ENCODE measurements around the gene RASD2.
A peak's percentile ranks its signal among the peaks of the same experiment; 100 is the strongest.

Gene RASD2

DNA sequence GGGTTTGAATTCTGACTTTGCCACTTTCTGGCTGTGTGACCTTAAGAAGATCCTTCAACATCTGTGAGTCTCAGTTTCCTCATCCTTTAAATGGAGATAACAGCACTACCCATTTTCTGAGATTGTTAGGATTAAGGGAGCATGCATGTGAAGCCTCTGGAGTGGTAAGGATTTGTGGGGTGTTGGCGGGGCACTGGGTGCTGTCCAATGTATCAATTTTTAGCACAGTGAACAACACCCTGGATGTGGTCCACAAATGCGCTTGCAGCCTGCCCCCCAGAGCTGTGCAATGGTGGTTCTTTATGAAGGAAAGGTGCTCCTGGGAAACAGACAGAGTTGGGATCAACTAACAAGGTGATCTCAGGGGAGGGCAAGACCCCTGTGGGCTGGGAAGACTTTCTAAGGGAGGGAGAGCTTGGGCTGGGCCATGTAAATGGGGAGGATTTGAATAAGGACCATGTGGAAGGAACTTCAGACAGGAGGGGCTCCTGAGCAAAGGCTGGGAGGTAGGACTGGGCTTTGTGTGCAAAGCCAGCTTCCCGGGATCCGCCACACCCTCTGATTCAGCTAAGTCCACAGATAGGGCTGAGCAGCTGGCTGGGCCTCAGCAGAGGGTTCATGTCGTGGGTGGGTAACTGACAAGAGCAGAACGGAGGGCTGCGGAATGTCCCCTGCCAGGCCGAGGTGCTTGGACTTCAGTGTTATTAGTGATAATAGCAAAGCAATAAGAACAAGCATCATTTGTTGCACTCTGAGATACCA lies 22.7 kb upstream of the RASD2 start:
- DNase-seq (ENCODE audit: extremely low spot score, insufficient read length, low read depth) (no peak), FAIRE-seq (no peak)

GRCh38 chr22:35518811-35519210 lies 21.8 kb upstream of the RASD2 start:
- FAIRE-seq, result no peak
- no peak for DNase-seq (ENCODE audit: extremely low spot score, insufficient read length, low read depth)

- DNase-seq (ENCODE audit: extremely low spot score, insufficient read length, low read depth), result no peak
- FAIRE-seq, result no peak
Observed at GRCh38 chr22:35519306-35520000, 21.2 kb upstream of the RASD2 start.

DNA sequence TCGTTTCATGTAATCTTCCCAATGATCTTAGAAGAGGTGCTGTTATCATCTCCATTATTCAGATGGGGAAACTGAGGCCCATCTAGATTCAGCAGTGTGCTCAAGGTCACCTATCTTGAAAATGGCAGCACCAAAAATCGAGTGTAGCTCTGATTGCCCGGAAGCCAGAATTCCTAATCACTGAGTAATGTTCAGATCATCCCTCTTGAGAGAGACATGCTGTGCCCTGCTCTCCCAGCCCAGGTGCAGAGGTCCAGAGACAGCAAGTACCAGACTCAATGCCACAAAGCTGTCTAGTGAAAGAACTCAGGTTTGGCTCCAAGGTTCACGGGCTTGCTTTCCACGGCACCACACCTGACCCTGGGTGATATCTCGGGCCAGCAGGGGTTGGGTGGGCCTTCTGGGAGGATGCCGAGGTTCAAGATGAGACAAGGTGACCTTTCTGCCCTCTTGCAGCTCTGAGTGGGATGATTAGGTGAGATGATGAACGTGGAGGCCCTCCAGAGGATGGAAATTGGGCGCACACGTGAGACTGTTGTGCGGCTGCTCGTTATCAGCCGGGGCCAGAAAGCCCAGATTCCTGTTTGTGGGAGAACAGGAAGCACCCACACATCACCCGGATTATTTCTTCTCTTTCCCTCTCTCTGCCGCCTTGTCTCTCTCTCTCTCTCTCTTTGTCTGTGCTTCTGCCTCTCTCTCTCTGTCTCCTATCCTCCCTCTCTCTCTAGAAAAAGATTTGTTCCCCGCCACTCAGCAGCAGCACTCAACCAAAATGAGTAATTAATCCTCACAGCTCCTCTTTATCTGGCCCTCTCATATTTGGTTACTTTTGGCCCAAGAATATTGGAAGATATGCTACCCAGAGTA lies 19.0 kb upstream of the RASD2 start:
- no peak for DNase-seq (ENCODE audit: extremely low spot score, insufficient read length, low read depth)
- no peak for FAIRE-seq

DNA sequence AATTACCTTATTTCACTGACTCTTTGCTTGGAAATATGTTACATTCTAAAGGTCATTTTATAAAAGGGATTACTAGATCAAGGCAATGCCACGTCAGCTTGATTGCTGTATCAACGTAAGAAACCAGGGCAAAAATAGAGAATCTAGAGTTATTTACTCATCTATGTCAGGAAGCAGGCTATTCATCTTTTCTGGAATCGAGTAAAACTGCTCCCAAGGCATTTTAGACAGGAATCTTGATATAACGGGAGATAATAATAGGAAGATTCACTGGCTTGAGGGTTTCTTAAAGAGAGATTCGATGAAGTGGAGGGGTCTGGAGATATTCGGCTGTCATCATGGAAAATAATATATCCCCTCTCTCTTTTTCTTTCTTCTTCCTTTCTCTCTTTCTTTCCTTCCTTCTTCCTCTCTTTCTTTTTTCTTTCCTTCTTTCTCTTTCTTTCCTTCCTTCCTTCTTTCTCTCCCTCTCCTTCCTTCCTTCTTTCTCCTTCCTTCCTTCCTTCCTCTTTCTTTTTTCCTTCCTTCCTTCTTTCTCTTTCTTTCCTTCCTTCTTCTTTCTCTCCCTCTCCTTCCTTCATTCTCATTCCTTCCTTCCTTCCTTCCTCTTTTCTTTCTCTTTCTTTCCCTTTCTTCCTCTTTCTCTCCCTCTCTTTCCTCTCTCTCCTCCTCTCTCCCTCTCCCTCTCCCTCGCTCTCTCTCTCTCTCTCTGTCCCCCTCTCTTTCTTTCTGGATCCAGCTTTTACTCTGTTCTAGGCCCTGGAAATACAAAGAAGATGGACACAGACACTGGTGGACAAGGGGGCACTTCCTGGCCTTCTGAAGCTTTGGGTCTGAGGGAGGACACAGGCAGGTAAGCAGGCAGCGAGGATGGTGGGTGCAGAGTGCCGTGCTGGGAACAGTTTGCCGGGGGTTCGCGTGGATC lies 18.1 kb upstream of the RASD2 start:
- DNase-seq (ENCODE audit: extremely low spot score, insufficient read length, low read depth), result no peak
- no peak for FAIRE-seq

DNA sequence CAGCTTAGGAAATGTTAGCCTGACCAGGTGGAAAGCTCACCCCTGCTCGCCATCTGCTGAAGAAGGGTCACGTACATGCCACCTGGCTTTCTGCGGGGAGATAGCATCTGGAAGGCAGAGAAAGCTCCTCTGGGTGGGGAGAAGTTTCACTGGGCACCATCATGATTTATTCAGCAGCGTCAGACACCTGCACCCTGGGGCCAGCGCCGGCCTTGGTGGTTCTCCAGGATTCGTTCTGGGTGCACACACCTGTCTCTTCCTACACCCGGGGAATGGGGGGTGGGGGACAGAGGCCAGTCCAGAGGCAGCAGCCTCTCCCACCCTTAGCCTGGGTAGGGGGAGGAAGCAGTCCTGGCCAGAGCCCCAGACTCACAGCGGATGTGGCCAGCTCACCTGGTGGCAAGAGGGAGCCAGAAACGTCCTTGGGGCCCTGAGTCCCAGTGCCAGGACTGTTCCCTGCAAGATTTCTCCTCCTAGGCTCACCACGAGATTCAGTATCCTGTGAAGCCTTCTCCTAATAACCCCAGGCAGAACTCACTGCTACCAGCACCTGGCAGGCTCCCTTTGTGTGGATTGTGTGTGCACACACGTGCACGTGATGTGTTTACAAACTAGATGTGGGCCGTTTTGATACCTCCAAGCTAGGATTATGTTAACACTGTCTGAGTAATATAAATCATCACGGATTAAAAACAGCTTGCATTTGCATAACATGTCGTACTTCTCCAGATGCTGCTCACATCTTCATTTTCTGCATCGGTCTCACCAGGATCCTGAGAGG lies 17.3 kb upstream of the RASD2 start:
- FAIRE-seq, result no peak

GRCh38 chr22:35524966-35525686 lies 15.5 kb upstream of the RASD2 start:
- no peak for DNase-seq (ENCODE audit: extremely low spot score, insufficient read length, low read depth)
- FAIRE-seq, result no peak

More for the DNA sequence above, 17.3 kb upstream of the RASD2 start:
- DNase-seq (ENCODE audit: extremely low spot score, insufficient read length, low read depth), result no peak

GRCh38 chr22:35525687-35526332 lies 14.8 kb upstream of the RASD2 start:
- no peak for DNase-seq (ENCODE audit: extremely low spot score, insufficient read length, low read depth)
- no peak for FAIRE-seq

DNA sequence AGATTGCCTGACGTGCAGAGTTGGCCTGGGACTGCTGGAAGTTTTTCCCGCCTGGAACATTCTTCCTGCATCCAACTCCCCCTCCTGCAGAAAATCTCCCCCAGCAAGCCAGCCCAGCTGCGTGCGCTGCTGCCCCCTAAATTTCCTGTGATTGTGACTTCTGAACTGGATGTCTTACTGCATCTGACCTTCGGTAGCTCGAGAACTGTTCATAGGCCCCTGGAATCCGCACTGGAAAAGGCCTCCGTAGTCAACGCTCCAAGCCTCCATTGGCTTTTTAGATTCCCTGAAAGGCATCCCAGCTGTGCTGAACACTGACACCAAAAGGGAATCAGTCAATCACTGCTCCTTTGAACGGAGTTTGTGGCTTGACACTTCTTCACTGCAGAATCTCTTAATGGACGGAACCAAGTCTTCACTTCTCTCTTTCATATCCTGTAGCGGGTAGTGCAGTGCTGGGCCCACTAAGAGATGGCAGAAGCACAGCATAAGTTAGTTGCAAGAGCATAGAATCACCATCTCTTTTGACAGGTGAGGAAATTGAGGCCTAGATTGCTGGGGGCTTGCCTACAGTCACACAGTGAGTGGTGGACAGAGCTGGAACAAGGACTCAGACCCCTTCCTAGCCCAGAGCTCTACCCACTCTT lies 14.2 kb upstream of the RASD2 start:
- DNase-seq (ENCODE audit: extremely low spot score, insufficient read length, low read depth) (no peak), FAIRE-seq (peak; percentile 50)

GRCh38 chr22:35528927-35529326 lies 11.7 kb upstream of the RASD2 start:
- DNase-seq (ENCODE audit: extremely low spot score, insufficient read length, low read depth) (no peak), FAIRE-seq (no peak)

GRCh38 chr22:35530700-35531099 lies 9.9 kb upstream of the RASD2 start:
- DNase-seq (ENCODE audit: extremely low spot score, insufficient read length, low read depth) (no peak), FAIRE-seq (no peak)

- DNase-seq (ENCODE audit: extremely low spot score, insufficient read length, low read depth) (no peak), FAIRE-seq (no peak)
Observed at GRCh38 chr22:35531202-35531601, 9.4 kb upstream of the RASD2 start.

DNA sequence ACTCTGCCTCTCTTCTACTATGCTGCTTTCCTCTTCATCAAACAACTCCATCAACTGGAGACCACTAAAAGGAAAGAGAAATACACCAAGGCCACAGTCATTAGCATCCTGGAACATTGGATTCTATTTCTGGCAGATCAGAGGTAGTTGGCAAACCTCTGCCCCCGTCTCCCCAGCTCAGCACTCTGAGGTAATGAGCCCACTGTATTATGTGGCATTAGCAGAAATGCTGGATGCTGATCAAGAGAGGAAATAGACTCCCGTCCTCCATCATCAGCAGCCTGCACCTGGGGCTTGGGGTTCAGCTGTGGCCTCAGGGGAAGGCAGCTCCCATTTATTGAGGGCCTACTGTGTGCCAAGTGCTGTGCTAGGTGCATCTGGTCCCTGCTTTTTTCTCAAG lies 9.0 kb upstream of the RASD2 start:
- DNase-seq (ENCODE audit: extremely low spot score, insufficient read length, low read depth) (no peak), FAIRE-seq (no peak)

DNA sequence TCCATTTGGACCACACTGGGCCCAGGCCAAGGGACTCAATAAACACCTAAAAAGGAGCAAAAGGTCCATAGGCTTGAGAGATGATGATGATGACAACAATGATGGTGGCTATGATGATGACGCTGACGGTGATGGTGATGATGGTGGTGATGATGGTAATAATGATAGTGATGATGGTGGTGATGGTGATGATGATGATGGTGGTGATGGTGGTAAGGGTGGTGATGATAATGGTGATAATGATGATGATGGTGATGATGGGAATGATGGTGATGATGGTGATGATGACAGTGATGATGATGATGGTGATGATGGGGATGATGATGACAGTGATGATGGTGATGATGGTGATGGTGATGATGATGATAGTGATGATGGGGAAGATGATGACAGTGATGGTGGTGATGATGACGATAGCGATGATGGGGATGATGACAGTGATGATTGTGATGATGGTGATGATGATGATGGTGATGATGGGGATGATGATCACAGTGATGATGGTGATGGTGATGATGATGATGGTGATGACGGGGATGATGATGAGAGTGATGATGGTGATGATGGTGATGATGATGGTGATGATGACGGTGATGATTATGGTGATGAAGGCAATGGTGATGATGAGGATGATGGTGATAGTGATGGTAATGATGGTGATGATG lies 7.1 kb upstream of the RASD2 start:
- no peak for DNase-seq (ENCODE audit: extremely low spot score, insufficient read length, low read depth)
- FAIRE-seq, result no peak

- FAIRE-seq, result no peak
Observed at GRCh38 chr22:35534091-35534490, 6.5 kb upstream of the RASD2 start.

GRCh38 chr22:35537232-35537631 lies 3.4 kb upstream of the RASD2 start:
- DNase-seq (ENCODE audit: extremely low spot score, insufficient read length, low read depth) (no peak), FAIRE-seq (no peak)

More at GRCh38 chr22:35534091-35534490, 6.5 kb upstream of the RASD2 start:
- no peak for DNase-seq (ENCODE audit: extremely low spot score, insufficient read length, low read depth)

- FAIRE-seq, result peak; percentile 47
- no peak for DNase-seq (ENCODE audit: extremely low spot score, insufficient read length, low read depth)
Observed at GRCh38 chr22:35538801-35539321, 1.8 kb upstream of the RASD2 start.
